ENCODE measurements around the gene STAG1.

- TF ChIP-seq CTCF (IDR thresholded peaks at IDR 0.05) (no peak), ZFX (IDR thresholded peaks at IDR 0.05; ENCODE audit: borderline replicate concordance) (no peak)
Measured at GRCh38 chr3:136780741-136781140, 28.6 kb upstream of the STAG1 start.

Data from 22Rv1 (cell line).